Measurements from ENCODE around the gene GUCD1. TPM values are rescaled to one million over a fixed set of nuclear protein-coding genes. Genes with fewer than 3 reads are reported as not detected.
A peak's percentile ranks its signal among the peaks of the same experiment; 100 is the strongest.

The GUCD1 gene
- polyA plus RNA-seq, 1 donor (not counting 4 experiments of a cell fraction or from before 2014, with no cell fraction given) = 43.0 TPM

DNA sequence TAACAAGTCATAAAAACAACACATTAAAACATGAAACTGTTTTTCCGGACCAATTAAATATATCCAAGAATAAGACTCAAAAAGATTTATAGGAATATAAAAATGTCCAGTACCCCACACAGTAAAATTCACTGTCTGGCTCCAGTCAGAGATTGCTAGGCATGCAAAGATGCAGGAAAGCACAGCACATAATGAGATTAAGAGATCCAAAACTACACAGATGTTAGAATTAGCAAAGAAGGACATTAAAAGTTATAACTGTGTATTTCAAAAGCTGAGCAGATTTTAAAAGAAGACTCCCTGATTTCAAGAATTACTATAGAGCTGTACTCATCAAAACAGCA, 24.3 kb upstream of the GUCD1 start:
- peaks cover 0 to 5% of the 10 kb centered on the region in 2 experiments for H3K36me3 ChIP-seq (ENCODE audit: control insufficient read depth in 2 of 2, extremely low read depth in 1 of 2, insufficient read depth in 2 of 2, low read length in 2 of 2)
- H4K20me1 ChIP-seq (ENCODE audit: control insufficient read depth, extremely low read depth, insufficient read depth, low read length) = no peaks in the 10 kb centered on the region
- no peak for DNase-seq (ENCODE audit: low read depth, low spot score)
- H3K27me3 ChIP-seq (ENCODE audit: control insufficient read depth, extremely low read depth, insufficient read depth, low read length) = no peaks in the 10 kb centered on the region
- no peaks in the 10 kb centered on the region for H3K79me2 ChIP-seq (ENCODE audit: control insufficient read depth, insufficient read depth, low read length)
- no peak overlapping the region for H2AFZ ChIP-seq (ENCODE audit: control insufficient read depth, low read length)
- H3K4me2 ChIP-seq (ENCODE audit: control insufficient read depth, extremely low read depth, insufficient read depth, low read depth, low read length) = peak overlapping the region; percentile 56
- no peak overlapping the region for H3K4me3 ChIP-seq (ENCODE audit: control insufficient read depth in 2 of 3, extremely low read depth in 1 of 3, insufficient read depth in 2 of 3, low read depth in 1 of 3, low read length in 3 of 3)
- H3K9me3 ChIP-seq (ENCODE audit: control insufficient read depth, low read depth, low read length) = no peaks in the 10 kb centered on the region
- peak overlapping the region; percentile 99 for H3K27ac ChIP-seq (ENCODE audit: control insufficient read depth, insufficient read depth, low read length)
- no peaks in the 10 kb centered on the region for H3K9me1 ChIP-seq (ENCODE audit: control insufficient read depth, extremely low read depth, insufficient read depth, low read length)
- no peak for FAIRE-seq
- H3K4me1 ChIP-seq (ENCODE audit: control insufficient read depth, extremely low read depth, insufficient read depth, low read length) = peaks cover 43% of the 10 kb centered on the region
- dilution Hi-C loops (cut with MboI; ENCODE audit: extremely low pct_ligation_motif_present, low sequenced_read_pairs) = no loop called here
- TF ChIP-seq, protein P1, sequence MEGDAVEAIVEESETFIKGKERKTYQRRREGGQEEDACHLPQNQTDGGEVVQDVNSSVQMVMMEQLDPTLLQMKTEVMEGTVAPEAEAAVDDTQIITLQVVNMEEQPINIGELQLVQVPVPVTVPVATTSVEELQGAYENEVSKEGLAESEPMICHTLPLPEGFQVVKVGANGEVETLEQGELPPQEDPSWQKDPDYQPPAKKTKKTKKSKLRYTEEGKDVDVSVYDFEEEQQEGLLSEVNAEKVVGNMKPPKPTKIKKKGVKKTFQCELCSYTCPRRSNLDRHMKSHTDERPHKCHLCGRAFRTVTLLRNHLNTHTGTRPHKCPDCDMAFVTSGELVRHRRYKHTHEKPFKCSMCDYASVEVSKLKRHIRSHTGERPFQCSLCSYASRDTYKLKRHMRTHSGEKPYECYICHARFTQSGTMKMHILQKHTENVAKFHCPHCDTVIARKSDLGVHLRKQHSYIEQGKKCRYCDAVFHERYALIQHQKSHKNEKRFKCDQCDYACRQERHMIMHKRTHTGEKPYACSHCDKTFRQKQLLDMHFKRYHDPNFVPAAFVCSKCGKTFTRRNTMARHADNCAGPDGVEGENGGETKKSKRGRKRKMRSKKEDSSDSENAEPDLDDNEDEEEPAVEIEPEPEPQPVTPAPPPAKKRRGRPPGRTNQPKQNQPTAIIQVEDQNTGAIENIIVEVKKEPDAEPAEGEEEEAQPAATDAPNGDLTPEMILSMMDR (optimal IDR thresholded peaks at IDR 0.05 in 1 of 3, IDR thresholded peaks at IDR 0.05 in 1 of 3, conservative IDR thresholded peaks at IDR 0.05 in 1 of 3; ENCODE audit: extremely low read depth in 1 of 3, insufficient read depth in 2 of 3, low read length in 3 of 3) = no peak
- no peak for TF ChIP-seq EZH2 (IDR thresholded peaks at IDR 0.05; ENCODE audit: low read length)
- peak overlapping the region; percentile 64 for H3K9ac ChIP-seq (ENCODE audit: control insufficient read depth, extremely low read depth, insufficient read depth, low read length)

- Histone ChIP-seq H4K20me1 (ENCODE audit: control insufficient read depth, extremely low read depth, insufficient read depth, low read length) (no peaks in the 10 kb centered on the region), H3K4me1 (ENCODE audit: control insufficient read depth, extremely low read depth, insufficient read depth, low read length) (peaks cover 38% of the 10 kb centered on the region), H3K27me3 (ENCODE audit: control insufficient read depth, extremely low read depth, insufficient read depth, low read length) (no peaks in the 10 kb centered on the region), H3K9me3 (ENCODE audit: control insufficient read depth, low read depth, low read length) (no peaks in the 10 kb centered on the region), H3K27ac (ENCODE audit: control insufficient read depth, insufficient read depth, low read length) (peak overlapping the region; percentile 99), H3K79me2 (ENCODE audit: control insufficient read depth, insufficient read depth, low read length) (no peaks in the 10 kb centered on the region), H3K9ac (ENCODE audit: control insufficient read depth, extremely low read depth, insufficient read depth, low read length) (peak overlapping the region; percentile 64), H2AFZ (ENCODE audit: control insufficient read depth, low read length) (peak overlapping the region; percentile 47), H3K4me2 (ENCODE audit: control insufficient read depth, extremely low read depth, insufficient read depth, low read depth, low read length) (peak overlapping the region; percentile 69), H3K9me1 (ENCODE audit: control insufficient read depth, extremely low read depth, insufficient read depth, low read length) (no peaks in the 10 kb centered on the region), H3K4me3 (ENCODE audit: control insufficient read depth in 2 of 3, extremely low read depth in 1 of 3, insufficient read depth in 2 of 3, low read depth in 1 of 3, low read length in 3 of 3) (peak overlapping the region in 1 of 3 experiments; percentile 29), H3K36me3 (ENCODE audit: control insufficient read depth in 2 of 2, extremely low read depth in 1 of 2, insufficient read depth in 2 of 2, low read length in 2 of 2) (peaks cover under 1 to 9% of the 10 kb centered on the region in 2 experiments)
- DNase-seq (ENCODE audit: low read depth, low spot score) (peak; percentile 92), FAIRE-seq (peak; percentile 98)
- TF ChIP-seq, protein P1 (optimal IDR thresholded peaks at IDR 0.05 in 1 of 3, IDR thresholded peaks at IDR 0.05 in 1 of 3, conservative IDR thresholded peaks at IDR 0.05 in 1 of 3; ENCODE audit: extremely low read depth in 1 of 3, insufficient read depth in 2 of 3, low read length in 3 of 3) = no peak
- TF ChIP-seq EZH2 (IDR thresholded peaks at IDR 0.05; ENCODE audit: low read length) = no peak
- dilution Hi-C loops (cut with MboI; ENCODE audit: extremely low pct_ligation_motif_present, low sequenced_read_pairs) = no loop called here
These were observed 23.7 kb upstream of the GUCD1 start for GRCh38 chr22:24578355-24579257.
